Measurements from ENCODE around the gene INS.

Gene INS

GRCh38 chr11:2114430-2115241 is 46.4 kb downstream of the INS start:
- DNase-seq (ENCODE audit: low read depth) = no peak

- no peak for DNase-seq (ENCODE audit: low read depth)
Observed at GRCh38 chr11:2113776-2114175, 47.2 kb downstream of the INS start.

- no peak for DNase-seq (ENCODE audit: low read depth)
Observed at GRCh38 chr11:2110521-2110920, 50.5 kb downstream of the INS start.

All from ELR (cell line).